Trophoblast cell (in vitro differentiated cells and primary cell): ENCODE results near the gene TEX35.

Source experiments
- DNase-seq, 2 donors: peaks; one replicate each; pipeline ENCODE4 v3.0.0-alpha.2; 2016
- H2AFZ ChIP-seq: 2 replicates; pipeline ENCODE4 v1.6.1; 2013; ENCODE audit warnings: low read length, moderate library complexity, mild to moderate bottlenecking; ENCODE audit not compliant: insufficient read depth, poor library complexity
- H2AK5ac ChIP-seq: 2 replicates; pipeline ENCODE4 v1.6.1; 2013; ENCODE audit warnings: mild to moderate bottlenecking, low read length
- H2BK120ac ChIP-seq: 2 replicates; pipeline ENCODE4 v1.6.1; 2013; ENCODE audit warnings: low read length, mild to moderate bottlenecking, moderate library complexity; ENCODE audit not compliant: insufficient read depth, poor library complexity
- H2BK12ac ChIP-seq: 2 replicates; pipeline ENCODE4 v1.6.1; 2013; ENCODE audit warnings: mild to moderate bottlenecking, low read length, moderate library complexity
- H2BK5ac ChIP-seq: 2 replicates; pipeline ENCODE4 v1.6.1; 2013; ENCODE audit warnings: low read length, low read depth, moderate library complexity, mild to moderate bottlenecking; ENCODE audit not compliant: poor library complexity
- H3K14ac ChIP-seq: 2 replicates; pipeline ENCODE4 v1.6.1; 2013; ENCODE audit warnings: mild to moderate bottlenecking, low read length
- H3K18ac ChIP-seq: 2 replicates; pipeline ENCODE4 v1.6.1; 2013; ENCODE audit warnings: mild to moderate bottlenecking, low read length
- H3K23ac ChIP-seq: 2 replicates; pipeline ENCODE4 v1.6.1; 2013; ENCODE audit warnings: low read length
- H3K27ac ChIP-seq: 2 replicates; pipeline ENCODE4 v1.5.1; 2013; ENCODE audit warnings: low read depth, mild to moderate bottlenecking, inconsistent platforms, low read length, moderate library complexity
- H3K27me3 ChIP-seq: 2 replicates; pipeline ENCODE4 v1.6.1; 2013; ENCODE audit warnings: inconsistent platforms, mild to moderate bottlenecking, low read length, moderate library complexity; ENCODE audit not compliant: insufficient read depth
- H3K36me3 ChIP-seq, 2 experiments: 1 replicate in 1 of 2; 2 replicates in 1 of 2; pipeline ENCODE4 v1.6.1; 2013; ENCODE audit warnings: low read length in 2 of 2, mild to moderate bottlenecking in 2 of 2, moderate library complexity in 1 of 2; ENCODE audit not compliant: insufficient read depth in 2 of 2, control insufficient read depth in 1 of 2
- H3K4ac ChIP-seq: 2 replicates; pipeline ENCODE4 v1.6.1; 2013; ENCODE audit warnings: low read depth, mild to moderate bottlenecking, low read length, moderate library complexity
- H3K4me1 ChIP-seq, 2 experiments: 1 replicate in 1 of 2; 2 replicates in 1 of 2; pipeline ENCODE4 v1.6.1; 2013; ENCODE audit warnings: low read length in 2 of 2, mild to moderate bottlenecking in 2 of 2, moderate library complexity in 1 of 2; ENCODE audit not compliant: insufficient read depth in 2 of 2, control insufficient read depth in 1 of 2
- H3K4me2 ChIP-seq: 2 replicates; pipeline ENCODE4 v1.6.1; 2013; ENCODE audit warnings: inconsistent platforms, mild to moderate bottlenecking, low read length, moderate library complexity
- H3K4me3 ChIP-seq: 2 replicates; pipeline ENCODE4 v1.5.1; 2013; ENCODE audit warnings: mild to moderate bottlenecking, low read depth, low read length, inconsistent platforms
- H3K79me1 ChIP-seq: one replicate; pipeline ENCODE4 v1.6.1; 2013; ENCODE audit warnings: low read length
- H3K79me2 ChIP-seq: 2 replicates; pipeline ENCODE4 v1.6.1; 2013; ENCODE audit warnings: low read length, mild to moderate bottlenecking; ENCODE audit not compliant: control insufficient read depth, insufficient read depth, poor library complexity
- H3K9ac ChIP-seq: 2 replicates; pipeline ENCODE4 v1.6.1; 2013; ENCODE audit warnings: mild to moderate bottlenecking, low read length
- H3K9me3 ChIP-seq: 2 replicates; pipeline ENCODE4 v1.6.1; 2013; ENCODE audit warnings: low read depth, mild to moderate bottlenecking, control low read depth, inconsistent platforms, low read length; ENCODE audit not compliant: insufficient read depth
- H4K12ac ChIP-seq: 2 replicates; pipeline ENCODE4 v1.6.1; 2013; ENCODE audit warnings: low read depth, mild to moderate bottlenecking, low read length, moderate library complexity
- H4K8ac ChIP-seq: 2 replicates; pipeline ENCODE4 v1.6.1; 2013; ENCODE audit warnings: low read depth, mild to moderate bottlenecking, low read length, moderate library complexity
- H4K91ac ChIP-seq: one replicate; pipeline ENCODE4 v1.6.1; 2013; ENCODE audit warnings: low read depth, mild to moderate bottlenecking, low read length, moderate library complexity
- WGBS: extraction: QIAGEN DNeasy Blood & Tissue Kit; methylation state at CpG from one replicate; pipeline ENCODE4 v1.1.7; 2013; ENCODE audit warnings: missing lambda C conversion rate; ENCODE audit not compliant: insufficient read length, insufficient coverage; ENCODE audit errors: extremely low coverage; 5-methylcytosine and 5-hydroxymethylcytosine counted together

Gene TEX35

GRCh38 chr1:178486100-178487069, 26.5 kb upstream of the TEX35 start:
- Histone ChIP-seq H3K4me2 (no peak overlapping the region), H4K8ac (no peak overlapping the region), H3K4me3 (no peak overlapping the region), H3K36me3 (peaks cover 0 to 3% of the 10 kb centered on the region in 2 experiments), H3K4ac (no peak overlapping the region), H3K14ac (no peak overlapping the region), H2AK5ac (no peak overlapping the region), H3K23ac (no peak overlapping the region), H3K4me1 (no peaks in the 10 kb centered on the region), H3K9ac (no peak overlapping the region), H2BK12ac (no peak overlapping the region), H3K79me1 (no peaks in the 10 kb centered on the region), H3K79me2 (no peaks in the 10 kb centered on the region), H4K12ac (no peak overlapping the region), H3K9me3 (no peaks in the 10 kb centered on the region), H2AFZ (no peak overlapping the region), H2BK5ac (no peak overlapping the region), H3K27ac (no peak overlapping the region), H3K18ac (no peak overlapping the region), H3K27me3 (no peaks in the 10 kb centered on the region), H2BK120ac (no peak overlapping the region), H4K91ac (no peak overlapping the region)
- no CpG with 5 or more reads among the region's 54 CpGs for WGBS
- no peak for DNase-seq

- no peak overlapping the region for H4K12ac ChIP-seq
- no peak overlapping the region for H3K14ac ChIP-seq
- no peaks in the 10 kb centered on the region for H3K9me3 ChIP-seq
- no peak overlapping the region for H3K18ac ChIP-seq
- no peak overlapping the region for H3K9ac ChIP-seq
- H2BK12ac ChIP-seq = no peak overlapping the region
- H2BK120ac ChIP-seq = no peak overlapping the region
- no peaks in the 10 kb centered on the region for H3K79me2 ChIP-seq
- H3K27me3 ChIP-seq = no peaks in the 10 kb centered on the region
- H4K91ac ChIP-seq = no peak overlapping the region
- H3K4me2 ChIP-seq = no peak overlapping the region
- no peak overlapping the region for H3K27ac ChIP-seq
- no peak overlapping the region for H2AK5ac ChIP-seq
- no peak overlapping the region for H3K23ac ChIP-seq
- no peak overlapping the region for H3K4ac ChIP-seq
- peaks cover 0 to 3% of the 10 kb centered on the region in 2 experiments for H3K36me3 ChIP-seq
- no peak overlapping the region for H2AFZ ChIP-seq
- no peaks in the 10 kb centered on the region for H3K79me1 ChIP-seq
- no peak overlapping the region for H2BK5ac ChIP-seq
- no peaks in the 10 kb centered on the region for H3K4me1 ChIP-seq
- no CpG with 5 or more reads among the region's 20 CpGs for WGBS
- H3K4me3 ChIP-seq = no peak overlapping the region
- no peak overlapping the region for H4K8ac ChIP-seq
- DNase-seq = no peak
These were observed 25.8 kb upstream of the TEX35 start for GRCh38 chr1:178487070-178487615.

DNA sequence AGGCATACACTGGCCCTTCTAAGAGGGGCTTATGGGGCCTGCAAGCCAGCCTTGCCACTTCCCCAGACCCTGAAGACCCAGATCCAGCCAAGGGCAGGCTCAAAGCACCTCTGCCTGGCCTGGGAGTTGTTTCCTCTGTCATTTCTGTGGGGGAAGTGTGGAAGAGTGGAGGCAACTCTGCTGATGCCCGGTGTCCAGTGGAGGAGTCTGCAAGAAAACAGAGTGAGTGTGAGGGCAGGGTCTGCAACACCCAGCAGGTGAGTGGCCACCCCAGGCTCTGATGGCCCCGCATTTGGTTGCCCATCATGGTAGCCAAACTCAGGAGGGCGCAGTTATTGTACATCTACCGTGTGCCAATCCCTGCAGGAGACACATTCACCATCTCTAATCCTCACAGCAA, 24.5 kb upstream of the TEX35 start:
- H3K4me2 ChIP-seq = no peak overlapping the region
- H2BK12ac ChIP-seq = no peak overlapping the region
- no CpG with 5 or more reads among the region's 4 CpGs for WGBS

GRCh38 chr1:178489399-178489798, 23.5 kb upstream of the TEX35 start:
- H4K8ac ChIP-seq = no peak overlapping the region
- no peak overlapping the region for H4K91ac ChIP-seq
- no peak overlapping the region for H3K9ac ChIP-seq
- H3K23ac ChIP-seq = no peak overlapping the region
- H3K4me1 ChIP-seq = no peaks in the 10 kb centered on the region
- no peak overlapping the region for H3K14ac ChIP-seq
- peaks cover 3% of the 10 kb centered on the region for H3K9me3 ChIP-seq
- no peak overlapping the region for H4K12ac ChIP-seq
- no peak for DNase-seq
- no peak overlapping the region for H3K4ac ChIP-seq
- H3K36me3 ChIP-seq = no peaks in the 10 kb centered on the region
- no peaks in the 10 kb centered on the region for H3K27me3 ChIP-seq
- no peak overlapping the region for H3K4me2 ChIP-seq
- H3K27ac ChIP-seq = no peak overlapping the region
- no peak overlapping the region for H2BK12ac ChIP-seq
- no peaks in the 10 kb centered on the region for H3K79me2 ChIP-seq
- no peaks in the 10 kb centered on the region for H3K79me1 ChIP-seq
- H2BK120ac ChIP-seq = no peak overlapping the region
- WGBS = no CpG with 5 or more reads among the region's 4 CpGs
- no peak overlapping the region for H3K4me3 ChIP-seq
- no peak overlapping the region for H3K18ac ChIP-seq
- no peak overlapping the region for H2AFZ ChIP-seq
- H2BK5ac ChIP-seq = no peak overlapping the region
- no peak overlapping the region for H2AK5ac ChIP-seq

More for the DNA sequence above, 24.5 kb upstream of the TEX35 start:
- DNase-seq = no peak
- Histone ChIP-seq H3K4me1 (no peaks in the 10 kb centered on the region), H3K9me3 (peaks cover 2% of the 10 kb centered on the region), H2BK120ac (no peak overlapping the region), H3K9ac (no peak overlapping the region), H3K14ac (no peak overlapping the region), H3K27me3 (no peaks in the 10 kb centered on the region), H3K4ac (no peak overlapping the region), H3K18ac (no peak overlapping the region), H2AFZ (no peak overlapping the region), H2BK5ac (no peak overlapping the region), H3K79me1 (no peaks in the 10 kb centered on the region), H3K36me3 (no peaks in the 10 kb centered on the region), H2AK5ac (no peak overlapping the region), H4K12ac (no peak overlapping the region), H3K27ac (no peak overlapping the region), H4K91ac (no peak overlapping the region), H4K8ac (no peak overlapping the region), H3K79me2 (no peaks in the 10 kb centered on the region), H3K4me3 (no peak overlapping the region), H3K23ac (no peak overlapping the region)
